Measurements from ENCODE around the gene PTCD2.

The PTCD2 gene

DNA sequence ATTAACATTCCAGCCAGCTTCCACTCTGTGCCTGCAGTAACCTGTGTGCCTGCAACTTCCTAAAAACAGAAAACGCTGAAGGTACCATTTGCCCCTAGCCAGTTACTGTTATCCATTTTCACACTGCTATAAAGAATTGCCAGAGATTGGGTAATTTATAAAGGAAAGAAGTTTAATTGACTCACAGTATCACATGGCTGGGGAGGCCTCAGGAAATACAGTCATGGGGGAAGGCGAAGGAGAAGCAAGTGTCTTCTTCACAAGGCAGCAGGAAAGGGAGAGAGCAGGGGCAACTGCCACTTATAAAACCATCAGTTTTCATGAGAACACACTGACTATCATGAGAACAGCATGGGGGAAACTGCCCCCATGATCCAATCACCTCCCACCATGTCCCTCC, 31.2 kb downstream of the PTCD2 start:
- Histone ChIP-seq H3K4me1 (ENCODE audit: control insufficient read depth, insufficient read depth, low read length) (peaks cover 13% of the 10 kb centered on the region), H3K27me3 (replicated peaks; ENCODE audit: control insufficient read depth, insufficient read depth, low read length) (no peaks in the 10 kb centered on the region), H3K36me3 (ENCODE audit: control insufficient read depth, insufficient read depth, low read length, severe bottlenecking) (peaks cover 6% of the 10 kb centered on the region), H3K9ac (ENCODE audit: low read length) (no peak overlapping the region), H3K9me3 (ENCODE audit: control insufficient read depth, low read length) (no peaks in the 10 kb centered on the region), H3K4me3 (ENCODE audit: low read length) (no peak overlapping the region)
- no peak for DNase-seq (ENCODE audit: low read depth)

DNA sequence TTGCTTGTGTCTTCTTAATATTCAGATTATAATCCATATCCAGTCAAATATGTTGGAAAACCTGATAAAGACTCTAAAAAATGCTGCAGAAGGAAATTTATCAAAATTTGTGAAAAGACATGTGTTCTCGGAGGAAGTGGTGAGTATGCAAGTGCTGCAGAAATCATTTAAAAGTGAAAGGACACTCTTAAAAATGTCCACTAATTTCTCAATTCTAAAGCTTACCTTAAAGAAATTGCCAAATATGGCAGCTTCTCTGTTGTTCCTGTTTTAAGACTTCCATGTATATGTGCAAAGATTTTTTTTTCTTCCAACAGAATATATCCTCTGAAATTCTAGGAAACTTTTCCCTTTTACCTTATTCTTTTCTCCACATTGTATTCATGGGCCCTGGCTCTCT, 32.4 kb downstream of the PTCD2 start:
- H3K9ac ChIP-seq (ENCODE audit: low read length), result no peak overlapping the region
- no peak for DNase-seq (ENCODE audit: low read depth)
- no peaks in the 10 kb centered on the region for H3K36me3 ChIP-seq (ENCODE audit: control insufficient read depth, insufficient read depth, low read length, severe bottlenecking)
- H3K27me3 ChIP-seq (replicated peaks; ENCODE audit: control insufficient read depth, insufficient read depth, low read length), result no peaks in the 10 kb centered on the region
- no peaks in the 10 kb centered on the region for H3K9me3 ChIP-seq (ENCODE audit: control insufficient read depth, low read length)
- no peak overlapping the region for H3K4me3 ChIP-seq (ENCODE audit: low read length)
- peaks cover 10% of the 10 kb centered on the region for H3K4me1 ChIP-seq (ENCODE audit: control insufficient read depth, insufficient read depth, low read length)

DNA sequence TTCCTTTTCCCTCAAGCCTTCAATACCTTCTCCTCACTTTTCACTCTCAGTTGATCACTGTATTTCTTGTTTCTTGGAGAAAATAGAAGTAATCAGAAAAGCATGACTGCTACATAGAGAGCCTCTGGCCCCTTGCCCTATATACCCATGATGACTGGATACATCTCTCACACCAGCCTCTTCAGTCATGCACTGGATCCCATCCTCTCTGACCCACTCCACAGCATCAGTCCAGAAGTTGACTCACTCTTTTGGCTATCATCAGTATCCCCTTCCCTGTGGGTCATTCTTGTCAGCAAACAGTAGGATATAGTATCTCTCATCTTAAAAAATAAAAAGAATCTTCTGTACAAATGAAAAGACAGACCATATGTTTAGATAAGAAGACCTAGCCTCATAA, 32.9 kb downstream of the PTCD2 start:
- Histone ChIP-seq H3K4me3 (ENCODE audit: low read length) (no peak overlapping the region), H3K4me1 (ENCODE audit: control insufficient read depth, insufficient read depth, low read length) (peaks cover 7% of the 10 kb centered on the region), H3K9ac (ENCODE audit: low read length) (no peak overlapping the region), H3K27me3 (replicated peaks; ENCODE audit: control insufficient read depth, insufficient read depth, low read length) (no peaks in the 10 kb centered on the region), H3K9me3 (ENCODE audit: control insufficient read depth, low read length) (no peaks in the 10 kb centered on the region), H3K36me3 (ENCODE audit: control insufficient read depth, insufficient read depth, low read length, severe bottlenecking) (peaks cover under 1% of the 10 kb centered on the region)
- peak; percentile 45 for DNase-seq (ENCODE audit: low read depth)

DNA sequence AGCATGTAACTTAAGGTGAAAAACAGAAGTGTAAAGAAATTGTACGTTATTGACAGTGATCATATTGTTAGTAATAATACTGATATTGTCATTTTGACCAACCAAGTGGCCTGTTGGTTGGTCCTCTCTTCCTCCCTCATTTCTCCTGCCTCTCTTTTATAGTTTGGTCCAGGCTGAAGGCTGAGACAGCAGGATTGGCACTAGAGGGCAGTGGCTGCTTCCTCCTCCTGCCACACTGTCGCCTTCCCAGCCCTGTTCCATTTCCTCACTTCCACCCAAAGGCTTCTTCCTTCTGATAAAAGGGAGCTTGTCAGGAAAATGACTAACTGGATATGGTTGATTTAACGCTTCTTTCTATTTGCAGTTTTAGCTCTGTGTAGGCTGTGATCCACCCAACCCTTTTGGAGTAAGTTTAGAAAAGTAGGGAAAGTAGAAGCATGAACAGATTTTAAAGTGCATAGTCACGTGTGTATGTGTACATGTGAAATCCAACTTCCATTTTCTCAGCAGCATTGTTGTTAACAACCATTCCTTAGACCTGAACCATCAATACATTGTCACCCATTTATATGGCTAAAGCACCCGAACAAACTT, 35.6 kb downstream of the PTCD2 start:
- Histone ChIP-seq H3K9ac (ENCODE audit: low read length) (no peak overlapping the region), H3K4me1 (ENCODE audit: control insufficient read depth, insufficient read depth, low read length) (no peaks in the 10 kb centered on the region), H3K4me3 (ENCODE audit: low read length) (no peak overlapping the region), H3K9me3 (ENCODE audit: control insufficient read depth, low read length) (no peaks in the 10 kb centered on the region), H3K36me3 (ENCODE audit: control insufficient read depth, insufficient read depth, low read length, severe bottlenecking) (peaks cover 25% of the 10 kb centered on the region), H3K27me3 (replicated peaks; ENCODE audit: control insufficient read depth, insufficient read depth, low read length) (no peaks in the 10 kb centered on the region)
- DNase-seq (ENCODE audit: low read depth), result peak; percentile 66

DNA sequence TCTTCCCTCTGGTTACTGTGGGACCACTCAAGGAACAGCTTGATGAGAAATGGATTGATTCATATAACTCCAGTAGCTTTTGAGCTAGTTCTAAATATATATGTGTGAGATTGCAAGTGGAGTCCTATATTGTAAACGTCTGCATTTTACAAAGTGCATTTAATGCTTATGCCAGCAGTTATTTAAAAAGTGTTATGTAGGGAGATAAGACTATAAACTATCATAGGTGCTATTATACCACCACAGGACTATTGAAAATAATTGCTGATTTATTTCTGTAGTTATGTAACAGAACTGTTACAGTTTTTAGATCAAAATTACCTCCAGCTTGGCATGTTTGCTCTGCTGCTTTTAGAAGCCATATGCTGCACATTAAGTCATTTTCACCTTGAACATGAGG, 36.2 kb downstream of the PTCD2 start:
- Histone ChIP-seq H3K4me3 (ENCODE audit: low read length) (no peak overlapping the region), H3K4me1 (ENCODE audit: control insufficient read depth, insufficient read depth, low read length) (no peaks in the 10 kb centered on the region), H3K27me3 (replicated peaks; ENCODE audit: control insufficient read depth, insufficient read depth, low read length) (no peaks in the 10 kb centered on the region), H3K36me3 (ENCODE audit: control insufficient read depth, insufficient read depth, low read length, severe bottlenecking) (peaks cover 31% of the 10 kb centered on the region), H3K9me3 (ENCODE audit: control insufficient read depth, low read length) (no peaks in the 10 kb centered on the region), H3K9ac (ENCODE audit: low read length) (no peak overlapping the region)
- no peak for DNase-seq (ENCODE audit: low read depth)

DNA sequence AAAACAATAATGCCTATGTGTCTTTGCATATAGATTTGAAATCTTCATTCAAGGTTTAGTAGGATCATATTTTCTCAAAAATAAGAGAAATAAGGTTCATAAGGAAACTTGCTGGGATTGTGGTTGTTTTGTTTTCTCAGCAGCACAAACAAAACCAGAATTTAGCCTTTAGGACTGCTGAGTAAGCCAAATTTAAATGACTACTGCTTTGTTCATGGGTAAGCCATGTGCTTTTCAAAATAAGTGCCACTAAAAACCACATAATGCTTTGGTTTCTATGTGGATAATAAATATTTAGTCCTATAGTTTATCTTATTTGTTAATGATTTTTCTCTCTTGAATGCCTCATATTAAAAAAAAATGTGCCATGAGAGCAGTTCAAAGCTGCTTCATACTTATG, 38.8 kb downstream of the PTCD2 start:
- Histone ChIP-seq H3K27me3 (replicated peaks; ENCODE audit: control insufficient read depth, insufficient read depth, low read length) (no peaks in the 10 kb centered on the region), H3K9ac (ENCODE audit: low read length) (no peak overlapping the region), H3K4me1 (ENCODE audit: control insufficient read depth, insufficient read depth, low read length) (peaks cover 14% of the 10 kb centered on the region), H3K36me3 (ENCODE audit: control insufficient read depth, insufficient read depth, low read length, severe bottlenecking) (peaks cover 38% of the 10 kb centered on the region), H3K9me3 (ENCODE audit: control insufficient read depth, low read length) (no peaks in the 10 kb centered on the region), H3K4me3 (ENCODE audit: low read length) (no peak overlapping the region)
- no peak for DNase-seq (ENCODE audit: low read depth)

DNA sequence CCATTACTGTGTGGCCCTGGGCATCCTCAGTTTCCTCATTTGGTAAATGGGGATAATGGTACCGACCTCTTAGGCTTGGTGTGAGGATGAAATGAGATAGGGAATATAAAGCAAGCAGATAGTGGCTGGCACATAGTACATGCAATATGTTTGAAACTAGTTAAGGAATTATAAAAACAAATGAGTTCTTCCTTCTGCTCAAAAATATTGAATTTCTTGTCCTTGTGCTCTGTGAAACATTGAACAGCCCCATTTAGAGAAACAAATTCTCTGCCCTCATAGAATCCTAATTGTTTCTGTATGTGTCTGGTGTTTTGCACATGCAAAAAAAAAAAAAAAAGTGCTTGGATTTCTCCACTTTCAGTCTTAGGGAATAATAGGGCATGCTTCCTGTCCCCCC, 39.7 kb downstream of the PTCD2 start:
- no peak for DNase-seq (ENCODE audit: low read depth)
- no peaks in the 10 kb centered on the region for H3K27me3 ChIP-seq (replicated peaks; ENCODE audit: control insufficient read depth, insufficient read depth, low read length)
- H3K36me3 ChIP-seq (ENCODE audit: control insufficient read depth, insufficient read depth, low read length, severe bottlenecking), result peaks cover 38% of the 10 kb centered on the region
- no peak overlapping the region for H3K9ac ChIP-seq (ENCODE audit: low read length)
- H3K4me1 ChIP-seq (ENCODE audit: control insufficient read depth, insufficient read depth, low read length), result peaks cover 19% of the 10 kb centered on the region
- H3K9me3 ChIP-seq (ENCODE audit: control insufficient read depth, low read length), result no peaks in the 10 kb centered on the region
- no peak overlapping the region for H3K4me3 ChIP-seq (ENCODE audit: low read length)

DNA sequence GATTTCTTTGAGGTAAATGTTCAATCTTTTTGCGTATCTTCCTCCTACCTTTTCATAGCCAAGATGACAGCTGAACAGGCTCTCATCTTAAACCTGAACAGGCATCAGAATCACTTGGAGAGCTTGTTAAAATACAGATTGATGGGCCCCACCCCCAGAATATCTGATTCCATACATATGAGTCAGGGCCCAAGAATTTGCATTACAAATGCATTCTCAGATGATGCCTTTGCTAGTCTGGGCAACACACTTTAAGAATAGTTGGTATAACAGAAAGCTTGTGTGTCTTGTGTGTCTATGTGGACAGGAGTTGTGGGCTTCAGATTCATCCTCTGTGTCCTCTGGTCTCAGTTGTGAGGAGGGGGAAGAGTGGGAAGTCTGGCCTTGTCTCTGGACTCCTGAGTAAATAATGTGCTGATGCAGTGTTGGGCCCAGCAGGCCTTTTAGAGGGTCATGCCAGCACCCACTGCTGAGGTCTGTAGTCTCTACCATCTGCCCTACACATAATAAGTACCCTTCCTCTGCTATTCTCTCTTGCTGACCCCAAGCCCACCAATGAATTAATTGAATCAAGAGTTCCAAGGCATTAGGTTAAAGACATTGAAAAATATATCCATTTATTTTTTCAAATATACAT, 43.1 kb downstream of the PTCD2 start:
- Histone ChIP-seq H3K36me3 (ENCODE audit: control insufficient read depth, insufficient read depth, low read length, severe bottlenecking) (peaks cover 36% of the 10 kb centered on the region), H3K4me1 (ENCODE audit: control insufficient read depth, insufficient read depth, low read length) (peaks cover 27% of the 10 kb centered on the region), H3K9ac (ENCODE audit: low read length) (peak overlapping the region; percentile 52), H3K4me3 (ENCODE audit: low read length) (no peak overlapping the region), H3K9me3 (ENCODE audit: control insufficient read depth, low read length) (no peaks in the 10 kb centered on the region), H3K27me3 (replicated peaks; ENCODE audit: control insufficient read depth, insufficient read depth, low read length) (no peaks in the 10 kb centered on the region)
- peak; percentile 77 for DNase-seq (ENCODE audit: low read depth)

DNA sequence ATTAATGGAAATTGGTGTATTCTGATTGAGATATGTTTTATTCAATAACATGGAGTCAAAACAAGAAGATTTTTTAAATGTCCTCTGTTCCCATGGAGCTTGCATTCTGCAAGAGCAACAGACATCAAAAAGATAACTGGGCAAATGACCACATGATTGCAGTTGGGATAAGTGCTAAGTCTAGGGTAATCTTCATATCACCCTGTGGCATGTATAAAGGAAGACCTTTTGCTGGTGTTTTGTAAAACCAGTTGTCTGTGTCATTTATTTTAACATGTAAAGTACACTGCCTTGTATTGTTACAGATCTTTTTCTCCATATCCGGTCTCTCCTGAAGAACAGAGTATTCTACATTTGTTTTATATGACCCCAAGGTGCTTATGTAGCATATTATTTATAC, 44.0 kb downstream of the PTCD2 start:
- H3K36me3 ChIP-seq (ENCODE audit: control insufficient read depth, insufficient read depth, low read length, severe bottlenecking), result peaks cover 27% of the 10 kb centered on the region
- H3K4me1 ChIP-seq (ENCODE audit: control insufficient read depth, insufficient read depth, low read length), result peaks cover 27% of the 10 kb centered on the region
- no peak overlapping the region for H3K9ac ChIP-seq (ENCODE audit: low read length)
- H3K9me3 ChIP-seq (ENCODE audit: control insufficient read depth, low read length), result no peaks in the 10 kb centered on the region
- DNase-seq (ENCODE audit: low read depth), result no peak
- no peaks in the 10 kb centered on the region for H3K27me3 ChIP-seq (replicated peaks; ENCODE audit: control insufficient read depth, insufficient read depth, low read length)
- no peak overlapping the region for H3K4me3 ChIP-seq (ENCODE audit: low read length)

DNA sequence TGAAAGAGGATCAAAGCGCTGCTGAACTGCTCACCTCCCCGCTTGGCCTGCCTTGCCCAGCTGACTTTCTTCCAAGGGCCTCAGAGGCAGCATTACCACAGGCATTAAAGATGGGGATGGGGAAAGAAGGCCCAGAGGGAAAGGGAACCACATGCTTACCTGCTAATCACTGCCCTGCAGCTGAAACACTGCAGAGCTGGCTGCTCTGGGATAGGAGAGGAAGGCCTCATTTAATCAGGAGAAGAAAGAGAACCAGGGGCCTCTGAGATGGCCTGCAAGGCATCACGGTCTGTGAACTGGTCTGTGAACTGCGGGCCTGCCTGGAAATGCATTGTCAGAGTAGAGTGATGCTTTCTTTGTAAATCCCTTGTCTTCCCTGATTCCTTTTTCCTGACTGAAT, 44.8 kb downstream of the PTCD2 start:
- no peak for DNase-seq (ENCODE audit: low read depth)
- no peaks in the 10 kb centered on the region for H3K9me3 ChIP-seq (ENCODE audit: control insufficient read depth, low read length)
- peaks cover 27% of the 10 kb centered on the region for H3K4me1 ChIP-seq (ENCODE audit: control insufficient read depth, insufficient read depth, low read length)
- H3K36me3 ChIP-seq (ENCODE audit: control insufficient read depth, insufficient read depth, low read length, severe bottlenecking), result peaks cover 19% of the 10 kb centered on the region
- no peak overlapping the region for H3K9ac ChIP-seq (ENCODE audit: low read length)
- no peaks in the 10 kb centered on the region for H3K27me3 ChIP-seq (replicated peaks; ENCODE audit: control insufficient read depth, insufficient read depth, low read length)
- H3K4me3 ChIP-seq (ENCODE audit: low read length), result no peak overlapping the region

DNA sequence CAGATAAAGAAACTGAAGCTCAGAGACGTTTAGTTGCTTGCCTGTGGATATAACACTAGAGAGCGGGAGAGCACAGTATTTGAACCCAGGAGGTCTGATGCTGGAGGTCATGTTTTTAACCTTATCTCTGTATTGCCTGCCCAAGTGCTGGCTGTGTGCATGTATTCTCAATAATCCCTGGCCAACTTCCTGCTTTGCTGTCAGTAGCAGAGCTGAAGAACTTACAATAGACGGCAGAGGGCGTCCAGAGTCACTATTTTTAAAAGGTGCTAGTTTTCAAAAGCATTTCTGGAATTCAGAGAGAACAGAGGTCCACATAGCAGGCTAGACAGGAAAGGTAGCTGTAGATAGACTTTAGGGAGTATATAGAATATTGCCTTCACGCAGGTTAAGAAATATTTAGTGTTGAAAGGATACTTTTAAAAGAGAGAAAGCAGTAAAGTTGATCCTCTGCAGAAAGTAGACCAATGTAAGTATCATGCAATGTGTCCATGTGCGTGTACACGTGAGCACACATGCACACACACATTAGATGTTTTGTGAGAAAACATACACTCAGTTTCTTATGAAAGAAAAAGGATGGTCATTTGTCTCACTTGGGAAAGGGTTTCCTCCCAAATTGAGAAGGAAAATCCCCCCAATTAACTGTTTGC, 46.3 kb downstream of the PTCD2 start:
- DNase-seq (ENCODE audit: low read depth), result peak; percentile 90
- no peaks in the 10 kb centered on the region for H3K9me3 ChIP-seq (ENCODE audit: control insufficient read depth, low read length)
- H3K4me3 ChIP-seq (ENCODE audit: low read length), result no peak overlapping the region
- peaks cover 7% of the 10 kb centered on the region for H3K36me3 ChIP-seq (ENCODE audit: control insufficient read depth, insufficient read depth, low read length, severe bottlenecking)
- H3K27me3 ChIP-seq (replicated peaks; ENCODE audit: control insufficient read depth, insufficient read depth, low read length), result no peaks in the 10 kb centered on the region
- peak overlapping the region; percentile 35 for H3K9ac ChIP-seq (ENCODE audit: low read length)
- H3K4me1 ChIP-seq (ENCODE audit: control insufficient read depth, insufficient read depth, low read length), result peaks cover 27% of the 10 kb centered on the region

Data from adipocyte (in vitro differentiated cells).